ENCODE data around the gene EXOC2.

EXOC2 gene

DNA sequence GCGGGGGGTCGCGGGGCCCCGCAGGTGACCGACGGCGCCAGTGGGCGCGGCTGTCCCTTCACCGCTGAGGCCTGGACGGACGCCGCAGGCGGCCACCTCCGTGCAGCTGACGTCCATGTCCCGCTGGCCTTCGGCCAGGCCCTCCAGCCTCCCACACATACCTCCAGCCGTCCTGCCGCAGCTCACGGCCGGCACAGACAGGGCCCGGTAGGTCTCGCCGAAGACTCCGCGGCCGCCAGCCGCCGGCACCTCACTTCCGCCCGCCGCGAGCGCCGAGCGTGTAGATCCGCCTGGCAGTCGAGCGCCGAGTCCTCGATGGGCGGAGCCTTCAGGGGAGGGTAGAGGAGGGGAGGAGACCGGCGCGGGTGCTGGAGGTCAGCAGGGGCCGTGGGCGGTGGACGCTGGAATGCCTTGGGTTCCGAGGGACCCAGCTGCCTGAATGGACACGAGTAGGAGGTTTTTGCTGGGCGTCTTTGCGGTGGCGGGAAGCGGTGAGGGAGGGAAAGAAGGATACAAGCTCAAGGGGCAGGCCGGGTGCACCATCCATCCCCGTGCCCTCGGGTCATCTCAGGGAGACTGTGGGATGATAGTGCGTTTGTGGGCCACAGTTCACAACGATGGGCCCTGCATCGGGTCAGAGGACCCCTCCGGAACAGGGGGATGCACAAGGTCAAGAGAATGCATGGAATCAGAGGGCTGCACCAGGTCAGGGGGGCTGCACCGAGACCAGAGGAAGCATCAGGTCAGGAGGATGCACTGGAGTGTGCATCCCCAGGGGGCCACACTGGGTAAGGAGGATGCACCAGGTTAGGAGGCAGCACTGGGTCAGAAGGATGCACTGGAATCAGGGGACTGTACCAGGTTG lies at the start of gene EXOC2:
Gene EXOC2, minus strand, starts transcription at position 282 of the 865 bp plus-strand sequence. CDS start 55,321 bp downstream, outside the sequence.
- DNase-seq (ENCODE audit: low read depth in 3 of 3) = peak; percentile 71 to 77 (median 71)

GRCh38 chr6:741410-742339 lies 48.7 kb upstream of the EXOC2 start:
- no peak for DNase-seq (ENCODE audit: low read depth in 3 of 3)

- DNase-seq (ENCODE audit: low read depth in 3 of 3) = no peak
Observed at GRCh38 chr6:736657-737446, 43.9 kb upstream of the EXOC2 start.

- no peak for DNase-seq (ENCODE audit: low read depth in 3 of 3)
Observed at GRCh38 chr6:733431-734219, 40.7 kb upstream of the EXOC2 start.

- no peak for DNase-seq (ENCODE audit: low read depth in 3 of 3)
Observed at GRCh38 chr6:731924-732323, 39.0 kb upstream of the EXOC2 start.

DNA sequence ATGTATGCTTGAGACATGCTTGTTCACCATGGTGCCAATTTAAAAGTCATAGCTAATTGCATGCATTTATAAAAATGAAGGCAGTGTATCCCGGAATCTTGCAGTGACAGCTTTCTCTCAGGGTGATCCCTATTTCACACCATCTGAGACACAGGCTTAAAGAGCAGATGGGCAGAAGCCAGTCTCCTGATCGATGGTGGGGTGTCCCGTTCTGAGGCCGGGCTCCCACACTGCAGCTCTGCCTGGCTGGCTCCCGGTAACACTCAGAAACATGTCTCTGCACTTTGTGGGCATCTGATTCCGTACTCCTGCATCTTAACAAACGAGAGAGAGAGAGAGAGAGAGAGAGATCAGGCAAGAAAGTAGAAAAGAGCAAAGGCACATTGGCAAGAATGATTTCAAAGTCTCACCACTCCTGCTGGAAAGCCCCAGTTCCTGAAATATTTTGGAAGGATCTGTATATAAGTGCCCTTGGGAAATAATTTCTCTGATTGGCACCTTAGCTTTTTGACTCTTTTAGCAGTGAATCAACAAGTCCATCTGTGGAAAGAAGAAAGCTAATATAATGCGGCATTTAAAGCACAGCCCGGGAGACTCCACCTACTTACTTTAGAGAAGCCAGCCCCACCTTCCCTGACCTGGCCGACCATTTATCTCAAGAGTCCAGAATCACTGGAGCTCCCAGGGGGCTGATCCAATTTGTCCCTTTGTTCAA lies 36.8 kb upstream of the EXOC2 start:
- no peak for DNase-seq (ENCODE audit: low read depth in 3 of 3)

GRCh38 chr6:727856-728255 lies 34.9 kb upstream of the EXOC2 start:
- no peak for DNase-seq (ENCODE audit: low read depth in 3 of 3)

DNA sequence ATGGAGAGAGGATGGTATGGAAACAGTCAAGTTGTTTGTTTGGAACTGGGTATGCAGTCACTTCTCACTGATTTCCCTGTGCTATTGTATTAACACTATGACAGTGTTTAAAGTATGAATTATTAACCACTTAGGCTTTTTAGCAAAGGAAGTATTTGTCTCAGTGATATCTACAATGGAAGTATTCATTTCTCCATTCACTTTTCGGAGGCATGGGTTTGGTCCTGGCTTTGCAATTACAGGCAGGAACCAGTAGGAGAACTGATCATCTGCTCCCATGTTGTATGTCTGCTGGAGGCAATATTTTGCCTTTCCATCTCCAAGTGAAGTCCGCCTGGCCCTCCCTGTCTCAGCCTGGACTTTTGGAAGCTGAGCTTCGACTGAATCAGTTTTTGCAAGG lies 30.6 kb upstream of the EXOC2 start:
- DNase-seq (ENCODE audit: low read depth in 3 of 3) = no peak

GRCh38 chr6:722608-723007 lies 29.7 kb upstream of the EXOC2 start:
- no peak for DNase-seq (ENCODE audit: low read depth in 3 of 3)

DNA sequence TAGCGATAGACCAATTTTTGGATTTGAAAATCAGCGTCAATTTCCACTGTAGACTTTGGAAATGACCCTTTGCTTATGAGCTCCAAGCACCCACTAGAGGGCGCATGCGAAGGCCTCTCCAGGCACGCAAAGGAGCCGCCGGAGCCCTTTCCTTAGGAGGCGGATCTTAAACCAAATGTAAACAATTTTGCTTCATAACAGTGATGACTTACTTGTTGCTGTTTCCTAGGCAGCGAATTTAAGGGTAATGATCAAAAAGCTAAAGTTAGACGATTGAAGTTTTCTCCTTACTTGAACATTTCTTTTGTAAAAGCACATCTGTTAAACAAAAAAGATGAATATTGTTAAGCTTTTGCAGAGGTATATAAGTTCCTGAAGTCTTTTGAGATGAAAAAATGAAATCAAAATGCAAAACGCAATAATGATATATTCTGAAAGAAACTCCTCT lies 29.2 kb upstream of the EXOC2 start:
- DNase-seq (ENCODE audit: low read depth in 3 of 3) = peak; percentile 56 to 62 (median 56)

DNA sequence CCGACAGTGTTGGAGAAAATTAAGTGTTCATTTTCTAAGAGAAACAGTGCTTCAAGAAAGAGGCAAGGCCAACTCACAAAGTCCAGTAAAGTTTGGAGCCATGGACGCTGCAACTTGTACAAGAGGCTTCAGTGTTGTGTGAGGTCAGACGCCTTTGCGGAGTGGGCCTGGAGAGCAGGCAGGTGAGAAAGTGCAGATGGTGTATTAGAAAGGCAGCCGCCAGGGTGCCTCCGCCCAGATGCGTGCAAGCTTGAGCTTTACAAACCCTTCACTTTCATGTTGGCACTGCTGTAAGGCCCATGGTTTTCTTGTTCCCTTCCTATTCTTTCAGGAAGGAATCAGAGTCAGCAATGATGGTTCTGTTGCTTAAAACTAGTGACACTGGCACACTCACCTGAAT lies 25.4 kb upstream of the EXOC2 start:
- no peak for DNase-seq (ENCODE audit: low read depth in 3 of 3)

GRCh38 chr6:717135-717534 lies 24.2 kb upstream of the EXOC2 start:
- no peak for DNase-seq (ENCODE audit: low read depth in 3 of 3)

GRCh38 chr6:715709-716491 lies 23.0 kb upstream of the EXOC2 start:
- no peak for DNase-seq (ENCODE audit: low read depth in 3 of 3)

- DNase-seq (ENCODE audit: low read depth in 3 of 3) = no peak
Observed at GRCh38 chr6:714100-714499, 21.2 kb upstream of the EXOC2 start.

DNA sequence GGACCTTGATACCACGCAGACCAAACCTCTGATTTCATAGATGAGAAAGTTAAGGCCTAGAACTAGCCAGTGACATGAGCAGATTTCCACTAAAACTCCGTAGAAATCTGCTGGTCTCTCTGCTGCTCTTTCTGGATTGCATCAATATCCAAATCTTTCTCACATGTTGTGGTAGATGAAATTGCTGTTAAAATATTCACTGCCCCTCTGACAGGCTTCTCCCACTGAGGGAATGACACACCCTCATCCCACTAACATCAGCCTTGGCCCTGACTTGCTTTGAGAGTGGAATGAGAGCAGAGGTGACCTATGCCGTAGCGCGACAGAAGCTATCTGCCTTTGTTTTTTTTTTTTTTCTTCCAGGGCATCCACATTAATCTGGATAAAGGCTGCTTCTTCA lies 20.4 kb upstream of the EXOC2 start:
- DNase-seq (ENCODE audit: low read depth in 3 of 3) = no peak

GRCh38 chr6:712805-713204 lies 19.9 kb upstream of the EXOC2 start:
- DNase-seq (ENCODE audit: low read depth in 3 of 3) = no peak

DNA sequence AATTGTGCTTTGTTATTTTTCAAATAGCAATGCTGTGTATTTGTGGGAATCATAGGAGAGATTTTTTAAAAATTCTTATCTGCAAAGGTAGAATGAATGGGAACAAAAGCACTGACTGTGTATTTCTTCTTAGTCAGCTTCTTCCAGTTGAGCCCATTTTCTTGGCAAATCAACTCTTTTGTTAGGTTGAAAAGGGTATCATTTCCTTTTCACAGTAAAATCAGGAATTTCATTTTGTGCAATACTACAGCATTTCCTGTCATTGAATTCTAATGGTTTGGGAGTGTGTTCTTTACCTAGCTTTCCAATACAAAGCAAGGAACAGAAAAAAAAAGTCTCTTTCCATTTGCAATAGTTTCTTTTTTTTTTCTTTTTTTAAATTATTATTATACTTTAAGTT lies 19.0 kb upstream of the EXOC2 start:
- no peak for DNase-seq (ENCODE audit: low read depth in 3 of 3)

GRCh38 chr6:710601-711571 lies 17.9 kb upstream of the EXOC2 start:
- peak; percentile 32 to 38 (median 35) for DNase-seq (ENCODE audit: low read depth in 3 of 3)

All from stimulated activated CD4-positive, alpha-beta T cell treated with anti-CD3 and anti-CD28 coated beads, TNF-alpha, amount 100 ng/mL, for 4 hours (primary cell).